Measurements from ENCODE around the gene CLDN6.

Gene CLDN6

DNA sequence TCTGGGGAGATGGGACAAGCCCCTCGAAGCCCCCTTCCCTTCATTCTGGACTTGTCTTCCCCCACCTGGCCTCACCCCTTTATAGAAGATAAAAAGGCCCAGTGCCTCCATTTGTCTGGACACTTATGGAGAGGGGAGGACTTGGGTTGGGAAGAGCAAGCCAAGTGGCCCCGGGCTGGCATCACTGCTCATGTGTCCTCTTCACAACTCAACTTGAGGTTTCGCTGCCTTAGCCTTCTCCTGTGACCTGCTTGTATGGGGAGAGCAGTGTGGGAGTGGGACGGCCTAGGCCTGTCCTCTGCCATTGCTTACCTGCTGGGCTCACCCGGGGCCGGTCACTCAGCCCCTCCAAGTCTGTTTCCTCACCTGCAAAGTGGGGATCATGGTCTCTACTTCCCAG is 47.4 kb downstream of the CLDN6 start:
- no peak for DNase-seq (ENCODE audit: low read depth)

DNA sequence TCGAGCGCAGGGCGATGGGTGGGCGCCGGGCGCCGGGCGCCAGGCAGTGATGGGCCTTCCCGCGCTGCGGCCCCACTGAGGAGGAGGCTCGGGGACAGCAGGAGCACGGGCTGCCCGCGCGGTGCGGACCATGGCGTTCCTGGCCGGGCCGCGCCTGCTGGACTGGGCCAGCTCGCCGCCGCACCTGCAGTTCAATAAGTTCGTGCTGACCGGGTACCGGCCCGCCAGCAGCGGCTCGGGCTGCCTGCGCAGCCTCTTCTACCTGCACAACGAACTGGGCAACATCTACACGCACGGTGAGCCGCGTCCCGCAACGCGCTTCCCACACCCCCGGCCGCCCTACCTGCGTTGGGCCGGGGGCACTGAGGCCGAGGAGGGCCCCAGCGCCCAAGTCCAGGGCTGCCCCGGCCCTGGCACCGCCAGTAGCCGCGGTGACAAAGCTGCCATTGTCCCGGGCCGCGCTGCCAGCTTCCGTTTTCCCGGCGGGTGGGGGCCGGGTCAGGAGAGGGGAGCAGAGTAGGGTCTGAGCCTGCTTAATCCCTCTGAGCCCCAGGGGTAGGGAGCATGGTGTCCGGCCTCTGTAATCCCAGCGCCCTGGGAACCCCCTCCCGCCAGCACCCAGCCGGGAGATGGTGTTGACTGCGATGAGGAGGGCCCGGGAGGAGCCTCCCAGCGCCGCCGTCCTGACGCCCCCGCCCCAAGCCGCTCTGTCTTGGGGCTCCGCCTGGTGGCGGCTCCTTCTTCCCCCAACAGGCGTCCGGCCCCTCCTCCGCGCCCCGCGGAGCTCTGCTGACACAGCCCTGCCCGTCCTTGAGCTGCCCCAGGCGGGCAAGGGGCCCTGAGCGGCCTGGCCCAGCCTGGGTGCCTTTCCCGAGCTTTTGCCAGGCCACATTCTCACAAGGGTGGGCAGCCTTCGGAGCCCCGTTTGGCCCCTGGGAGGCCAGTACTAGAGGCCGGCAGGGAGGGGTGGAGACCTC is 48.1 kb downstream of the CLDN6 start:
- no peak for DNase-seq (ENCODE audit: low read depth)

DNA sequence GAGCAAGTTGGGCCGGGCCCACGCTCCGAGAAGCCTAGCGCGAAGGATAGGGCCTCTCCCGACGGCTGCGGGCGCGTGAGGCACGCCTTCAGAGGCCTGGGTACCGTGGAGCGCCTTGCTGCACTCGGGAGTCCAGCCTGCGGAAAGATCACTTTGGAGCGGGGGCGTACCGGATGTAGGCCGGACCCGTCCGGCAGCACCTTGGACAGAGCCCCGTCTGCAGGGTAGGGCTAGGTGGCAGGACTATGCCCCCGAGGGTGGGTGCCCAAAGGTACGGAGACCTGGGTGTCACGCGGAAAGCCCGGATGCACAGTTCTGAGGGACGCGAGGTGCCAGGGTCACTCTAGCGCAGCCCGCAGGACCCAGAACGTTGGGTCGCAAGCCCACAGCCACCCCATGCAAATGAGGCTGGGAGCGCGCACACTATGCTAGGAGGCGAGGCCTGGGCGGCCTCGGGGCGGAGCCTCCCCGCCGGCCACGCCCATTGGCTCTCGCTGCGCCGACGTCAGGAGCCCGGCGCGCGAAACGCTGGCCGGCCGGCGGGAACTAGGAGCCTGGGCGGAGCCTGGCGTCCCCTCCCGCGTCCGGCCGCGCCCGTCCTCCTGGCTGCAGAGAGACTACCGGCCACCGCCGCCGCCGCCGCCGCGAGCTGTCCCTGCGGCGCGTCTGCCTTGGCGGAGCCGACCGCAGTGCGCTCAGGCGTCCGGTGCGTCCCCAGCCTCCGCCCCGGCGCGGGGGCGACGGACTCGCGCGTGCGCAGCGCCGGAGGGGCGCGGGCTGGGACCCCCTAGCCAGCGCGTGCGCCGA is 49.0 kb downstream of the CLDN6 start, which contains the start of gene PAQR4:
Gene PAQR4, plus strand, starts transcription at position 611 of the 807 bp plus-strand sequence. CDS start 327 bp downstream, outside the sequence.
- peak; percentile 67 for DNase-seq (ENCODE audit: low read depth)

DNA sequence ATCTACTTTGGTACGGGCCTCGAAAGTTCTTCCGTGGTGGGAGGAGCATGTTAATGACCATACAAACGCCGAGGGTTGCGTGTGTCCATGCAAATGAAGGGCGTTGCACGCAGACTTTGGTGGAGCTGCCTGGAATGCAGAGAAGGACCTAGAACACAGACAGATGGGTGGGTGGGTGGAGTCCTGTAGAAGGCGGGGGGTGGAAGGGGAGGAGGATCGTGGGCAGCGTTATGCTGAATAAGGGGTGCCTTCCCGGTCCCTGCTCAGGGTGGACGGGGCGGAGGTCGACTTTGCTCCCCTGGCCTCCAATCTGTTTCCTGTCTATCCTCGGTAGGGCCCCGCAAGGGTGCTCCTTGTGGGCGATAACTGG is 49.6 kb downstream of the CLDN6 start:
- DNase-seq (ENCODE audit: low read depth), result no peak

DNA sequence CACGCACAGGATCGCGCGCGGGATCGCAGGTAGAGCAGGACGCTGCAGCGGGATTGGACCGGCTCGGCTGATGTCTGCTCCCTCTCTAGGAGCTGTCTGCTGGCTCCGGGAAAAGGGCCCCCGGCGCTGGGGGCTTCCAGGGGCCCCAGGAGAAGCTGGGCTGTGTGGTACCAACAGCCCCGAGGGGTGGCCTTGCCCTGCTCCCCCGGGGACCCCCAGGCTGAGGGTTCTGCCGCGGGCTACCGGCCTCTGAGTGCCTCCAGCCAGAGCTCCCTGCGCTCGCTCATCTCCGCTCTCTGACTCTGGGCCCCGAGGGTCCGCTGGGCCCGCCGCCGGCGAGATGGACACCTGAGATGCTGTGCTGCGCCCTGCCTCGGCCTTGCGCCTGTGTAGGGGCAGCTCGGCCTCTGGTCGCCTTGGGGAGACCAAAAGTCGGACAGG is 50.2 kb downstream of the CLDN6 start:
- no peak for DNase-seq (ENCODE audit: low read depth)

DNA sequence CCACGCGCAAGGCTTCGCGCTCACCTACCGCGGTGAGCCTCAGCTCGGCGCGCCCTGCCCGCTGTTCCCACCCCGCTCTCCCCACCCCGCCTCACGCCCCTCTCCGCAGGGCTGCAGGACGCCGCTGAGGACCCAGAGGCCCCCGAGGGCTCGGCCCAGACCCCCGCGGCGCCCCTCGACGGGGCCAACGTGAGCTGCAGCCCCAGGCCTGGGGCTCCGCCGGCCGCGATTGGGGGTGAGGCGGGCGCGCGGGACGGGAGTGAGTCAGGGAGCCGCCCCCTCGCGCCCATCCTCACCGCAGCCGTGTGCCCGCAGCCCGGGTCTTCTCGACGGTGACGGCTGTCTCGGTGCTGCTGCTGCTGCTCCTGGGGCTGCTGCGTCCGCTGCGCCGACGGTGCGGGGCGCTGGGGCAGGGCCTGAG is 50.8 kb downstream of the CLDN6 start:
- no peak for DNase-seq (ENCODE audit: low read depth)

DNA sequence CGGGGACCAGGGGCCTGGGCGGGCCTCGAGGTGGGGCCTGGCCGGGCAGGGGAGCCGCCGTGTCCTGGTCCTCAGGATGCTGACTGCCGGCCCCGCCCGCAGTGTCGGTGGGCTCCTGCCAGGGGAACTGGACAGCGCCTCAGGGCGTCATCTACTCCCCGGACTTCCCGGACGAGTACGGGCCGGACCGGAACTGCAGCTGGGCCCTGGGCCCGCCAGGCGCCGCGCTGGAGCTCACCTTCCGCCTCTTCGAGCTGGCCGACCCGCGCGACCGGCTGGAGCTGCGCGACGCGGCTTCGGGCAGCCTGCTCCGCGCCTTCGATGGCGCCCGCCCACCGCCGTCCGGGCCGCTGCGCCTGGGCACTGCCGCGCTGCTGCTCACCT is 51.2 kb downstream of the CLDN6 start:
- DNase-seq (ENCODE audit: low read depth), result no peak

DNA sequence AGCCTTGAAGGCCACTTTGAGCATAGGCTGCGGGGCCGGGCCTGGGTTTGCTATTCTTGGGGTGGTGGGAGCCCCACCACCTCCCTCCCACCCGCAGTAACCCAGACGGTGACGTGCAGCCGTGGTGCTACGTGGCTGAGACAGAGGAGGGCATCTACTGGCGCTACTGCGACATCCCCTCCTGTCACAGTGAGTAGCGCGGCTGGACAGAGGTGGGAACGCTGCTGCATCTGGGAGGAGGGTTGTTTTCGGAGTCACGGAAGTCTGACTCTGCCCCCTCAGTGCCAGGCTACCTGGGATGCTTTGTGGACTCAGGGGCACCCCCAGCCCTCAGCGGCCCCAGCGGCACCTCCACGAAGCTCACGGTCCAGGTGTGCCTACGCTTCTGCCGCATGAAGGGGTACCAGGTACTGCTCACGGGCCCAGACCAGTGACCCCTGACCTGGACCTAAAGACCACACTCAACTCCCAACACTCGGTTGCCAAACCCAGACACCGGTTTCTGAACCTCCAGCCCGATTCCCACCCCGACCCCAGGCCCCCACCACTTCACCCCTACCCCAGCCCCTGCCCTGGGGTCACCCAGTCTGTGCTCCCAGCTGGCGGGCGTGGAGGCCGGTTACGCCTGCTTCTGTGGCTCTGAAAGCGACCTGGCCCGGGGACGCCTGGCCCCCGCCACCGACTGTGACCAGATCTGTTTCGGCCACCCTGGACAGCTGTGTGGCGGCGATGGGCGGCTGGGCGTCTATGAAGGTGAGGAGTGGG is 51.8 kb downstream of the CLDN6 start:
- DNase-seq (ENCODE audit: low read depth), result no peak
